HepG2 (cell line): Measurements from ENCODE around the gene C3orf22. TPM values are rescaled to one million over a fixed set of nuclear protein-coding genes. Genes with fewer than 3 reads are reported as not detected.

Source experiments
- BHLHE40 ChIP-seq: IDR thresholded peaks from 2 replicates; pipeline ENCODE4 v1.6.1; 2011; ENCODE audit warnings: low read length, improper control_type of control experiment
- CREM ChIP-seq, 2 experiments: sonication (generic) in 1 of 2; formaldehyde crosslinking in 1 of 2; IDR thresholded peaks; 2 replicates each; pipeline versions ENCODE4 v1.4.0 to v1.6.1; 2016 to 2020; ENCODE audit warnings: antibody characterized with exemption in 1 of 2, mild to moderate bottlenecking in 1 of 2, missing genetic modification reagents in 1 of 2
- DNMT1 ChIP-seq: sonication (generic); formaldehyde crosslinking; IDR thresholded peaks from 2 replicates; pipeline ENCODE4 v1.5.1; 2020; ENCODE audit warnings: mild to moderate bottlenecking, missing genetic modification reagents
- HIVEP1 ChIP-seq: sonication (generic); formaldehyde crosslinking; IDR thresholded peaks from 2 replicates; pipeline ENCODE4 v1.4.0; 2020; ENCODE audit warnings: mild to moderate bottlenecking, missing genetic modification reagents
- HNRNPK ChIP-seq: fragments of 200-400 bp; formaldehyde crosslinking; IDR thresholded peaks from 2 replicates; pipeline ENCODE4 v1.6.1; 2018; ENCODE audit warnings: low read length, low read depth, moderate library complexity, mild to moderate bottlenecking; ENCODE audit not compliant: poor library complexity, severe bottlenecking
- NR1H2 ChIP-seq: sonication (generic); formaldehyde crosslinking; IDR thresholded peaks from 2 replicates; pipeline ENCODE4 v1.8.1; 2022; ENCODE audit warnings: low read depth, missing genetic modification reagents, borderline replicate concordance
- RARG ChIP-seq: sonication (generic); formaldehyde crosslinking; IDR thresholded peaks from 2 replicates; pipeline ENCODE4 v1.4.0; 2020; ENCODE audit warnings: low read depth, mild to moderate bottlenecking, missing genetic modification reagents
- RBM22 ChIP-seq: fragments of 200-400 bp; formaldehyde crosslinking; optimal IDR thresholded peaks from 2 replicates; pipeline ENCODE3; 2017; ENCODE audit warnings: mild to moderate bottlenecking, low read length, moderate library complexity
- SMAD9 ChIP-seq: sonication (generic); formaldehyde crosslinking; IDR thresholded peaks from 2 replicates; pipeline ENCODE4 v1.5.1; 2020; ENCODE audit warnings: mild to moderate bottlenecking, missing genetic modification reagents
- SOX5 ChIP-seq: IDR thresholded peaks from 2 replicates; pipeline ENCODE4 v1.6.1; 2016; ENCODE audit warnings: borderline replicate concordance
- ZNF430 ChIP-seq: sonication (generic); formaldehyde crosslinking; IDR thresholded peaks from 2 replicates; pipeline ENCODE4 v1.9.0; 2021; ENCODE audit warnings: mild to moderate bottlenecking, missing genetic modification reagents
- ZNF460 ChIP-seq: sonication (generic); formaldehyde crosslinking; IDR thresholded peaks from 2 replicates; pipeline ENCODE4 v1.5.1; 2020; ENCODE audit warnings: missing genetic modification reagents, mild to moderate bottlenecking, borderline replicate concordance
- polyA plus RNA-seq, 8 experiments: library from polyadenylated mRNA; depleted of rRNA in 3 of 8; stranded (reverse) in 7 of 8; unstranded in 1 of 8; fragments of >200 nt; fragmentation: Illumina TruSeq in 4 of 8; extraction: Trizol in 4 of 8; gene quantifications; 2 replicates each; pipeline versions ENCODE4 v1.2.1 to v1.2.3, GENCODE V29; 2011 to 2016; ENCODE audit warnings: low read depth in 4 of 8, missing spikeins in 1 of 8, mixed read lengths in 1 of 8; ENCODE audit not compliant: insufficient read depth in 1 of 8
- total RNA-seq, 5 experiments: library from RNA; depleted of rRNA; stranded (reverse); fragments of >200 nt; fragmentation: Illumina TruSeq; extraction: Trizol; gene quantifications; 2 replicates each; pipeline ENCODE4 v1.2.3, GENCODE V29; 2016; ENCODE audit warnings: low read depth in 1 of 5
- TF ChIP-seq, protein P1 (sequence below): sonication (generic); formaldehyde crosslinking; IDR thresholded peaks from 2 replicates; pipeline ENCODE4 v1.4.0; 2020; ENCODE audit warnings: missing genetic modification reagents, mild to moderate bottlenecking, borderline replicate concordance
- TF ChIP-seq, protein P2 (sequence below): fragments of 450-650 bp; IDR thresholded peaks from 2 replicates; pipeline ENCODE4 v1.6.1; 2017; ENCODE audit warnings: mild to moderate bottlenecking
- TF ChIP-seq, protein P3 (sequence below): sonication (generic); formaldehyde crosslinking; IDR thresholded peaks from 2 replicates; pipeline ENCODE4 v1.4.0; 2020; ENCODE audit warnings: missing genetic modification reagents, borderline replicate concordance
- TF ChIP-seq, protein P4 (sequence below): sonication (generic); formaldehyde crosslinking; IDR thresholded peaks from 2 replicates; pipeline ENCODE4 v1.8.1; 2023; ENCODE audit warnings: mild to moderate bottlenecking, inconsistent platforms, moderate library complexity, missing genetic modification reagents, borderline replicate concordance
- TF ChIP-seq, protein P5 (sequence below): sonication (generic); formaldehyde crosslinking; IDR thresholded peaks from 2 replicates; pipeline ENCODE4 v1.5.0; 2020; ENCODE audit warnings: mild to moderate bottlenecking, missing genetic modification reagents, borderline replicate concordance

Gene C3orf22
- total and polyA plus RNA-seq, 2 of the 13 experiments (the other 11 are each of a cell fraction or from before 2014, with no cell fraction given) = not detected

DNA sequence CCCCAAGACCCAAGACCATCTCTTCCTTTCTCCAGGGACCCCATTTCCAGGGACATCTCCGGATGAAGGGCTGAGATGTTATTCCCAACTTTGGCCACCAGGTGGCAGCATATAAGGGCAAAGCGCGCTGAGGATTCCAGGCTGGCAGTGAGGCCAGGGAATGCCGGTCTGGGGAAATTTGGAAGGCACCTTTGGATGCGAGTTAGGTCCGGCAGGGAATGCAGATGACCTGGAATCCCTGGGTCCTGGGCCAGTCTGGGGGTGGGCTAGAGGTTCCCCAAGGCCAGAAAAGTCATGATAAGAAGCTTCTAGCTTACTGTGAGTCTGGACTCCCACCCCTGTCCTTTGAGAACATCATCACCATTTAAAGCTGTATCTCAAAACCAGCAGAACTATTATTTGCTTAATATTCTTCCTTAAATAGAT, 36.4 kb downstream of the C3orf22 start (continued):
- TF ChIP-seq HNRNPK = no peak
- TF ChIP-seq, protein P1, sequence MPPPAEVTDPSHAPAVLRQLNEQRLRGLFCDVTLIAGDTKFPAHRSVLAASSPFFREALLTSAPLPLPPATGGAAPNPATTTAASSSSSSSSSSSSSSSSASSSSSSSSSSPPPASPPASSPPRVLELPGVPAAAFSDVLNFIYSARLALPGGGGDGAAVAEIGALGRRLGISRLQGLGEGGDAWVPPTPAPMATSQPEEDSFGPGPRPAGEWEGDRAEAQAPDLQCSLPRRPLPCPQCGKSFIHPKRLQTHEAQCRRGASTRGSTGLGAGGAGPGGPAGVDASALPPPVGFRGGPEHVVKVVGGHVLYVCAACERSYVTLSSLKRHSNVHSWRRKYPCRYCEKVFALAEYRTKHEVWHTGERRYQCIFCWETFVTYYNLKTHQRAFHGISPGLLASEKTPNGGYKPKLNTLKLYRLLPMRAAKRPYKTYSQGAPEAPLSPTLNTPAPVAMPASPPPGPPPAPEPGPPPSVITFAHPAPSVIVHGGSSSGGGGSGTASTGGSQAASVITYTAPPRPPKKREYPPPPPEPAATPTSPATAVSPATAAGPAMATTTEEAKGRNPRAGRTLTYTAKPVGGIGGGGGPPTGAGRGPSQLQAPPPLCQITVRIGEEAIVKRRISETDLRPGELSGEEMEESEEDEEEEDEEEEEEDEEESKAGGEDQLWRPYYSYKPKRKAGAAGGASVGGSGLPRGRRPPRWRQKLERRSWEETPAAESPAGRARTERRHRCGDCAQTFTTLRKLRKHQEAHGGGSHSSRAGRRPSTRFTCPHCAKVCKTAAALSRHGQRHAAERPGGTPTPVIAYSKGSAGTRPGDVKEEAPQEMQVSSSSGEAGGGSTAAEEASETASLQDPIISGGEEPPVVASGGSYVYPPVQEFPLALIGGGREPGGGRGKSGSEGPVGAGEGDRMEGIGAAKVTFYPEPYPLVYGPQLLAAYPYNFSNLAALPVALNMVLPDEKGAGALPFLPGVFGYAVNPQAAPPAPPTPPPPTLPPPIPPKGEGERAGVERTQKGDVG = no peak
- TF ChIP-seq ZNF430 (CRISPR knock-in tag) = no peak
- no peak for TF ChIP-seq BHLHE40
- TF ChIP-seq SMAD9 (CRISPR knock-in tag) = no peak
- TF ChIP-seq RARG (CRISPR knock-in tag) = no peak
- TF ChIP-seq NR1H2 (CRISPR knock-in tag) = no peak
- no peak for TF ChIP-seq DNMT1
- no peak for TF ChIP-seq HIVEP1 (CRISPR knock-in tag)
- TF ChIP-seq RBM22 = no peak
- TF ChIP-seq ZNF460 = no peak
- 0 out of 2 replicates have a peak, but pooled peaks have one; percentile 14 for TF ChIP-seq SOX5
- TF ChIP-seq, protein P2, sequence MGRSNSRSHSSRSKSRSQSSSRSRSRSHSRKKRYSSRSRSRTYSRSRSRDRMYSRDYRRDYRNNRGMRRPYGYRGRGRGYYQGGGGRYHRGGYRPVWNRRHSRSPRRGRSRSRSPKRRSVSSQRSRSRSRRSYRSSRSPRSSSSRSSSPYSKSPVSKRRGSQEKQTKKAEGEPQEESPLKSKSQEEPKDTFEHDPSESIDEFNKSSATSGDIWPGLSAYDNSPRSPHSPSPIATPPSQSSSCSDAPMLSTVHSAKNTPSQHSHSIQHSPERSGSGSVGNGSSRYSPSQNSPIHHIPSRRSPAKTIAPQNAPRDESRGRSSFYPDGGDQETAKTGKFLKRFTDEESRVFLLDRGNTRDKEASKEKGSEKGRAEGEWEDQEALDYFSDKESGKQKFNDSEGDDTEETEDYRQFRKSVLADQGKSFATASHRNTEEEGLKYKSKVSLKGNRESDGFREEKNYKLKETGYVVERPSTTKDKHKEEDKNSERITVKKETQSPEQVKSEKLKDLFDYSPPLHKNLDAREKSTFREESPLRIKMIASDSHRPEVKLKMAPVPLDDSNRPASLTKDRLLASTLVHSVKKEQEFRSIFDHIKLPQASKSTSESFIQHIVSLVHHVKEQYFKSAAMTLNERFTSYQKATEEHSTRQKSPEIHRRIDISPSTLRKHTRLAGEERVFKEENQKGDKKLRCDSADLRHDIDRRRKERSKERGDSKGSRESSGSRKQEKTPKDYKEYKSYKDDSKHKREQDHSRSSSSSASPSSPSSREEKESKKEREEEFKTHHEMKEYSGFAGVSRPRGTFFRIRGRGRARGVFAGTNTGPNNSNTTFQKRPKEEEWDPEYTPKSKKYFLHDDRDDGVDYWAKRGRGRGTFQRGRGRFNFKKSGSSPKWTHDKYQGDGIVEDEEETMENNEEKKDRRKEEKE = no peak
- TF ChIP-seq, protein P3, sequence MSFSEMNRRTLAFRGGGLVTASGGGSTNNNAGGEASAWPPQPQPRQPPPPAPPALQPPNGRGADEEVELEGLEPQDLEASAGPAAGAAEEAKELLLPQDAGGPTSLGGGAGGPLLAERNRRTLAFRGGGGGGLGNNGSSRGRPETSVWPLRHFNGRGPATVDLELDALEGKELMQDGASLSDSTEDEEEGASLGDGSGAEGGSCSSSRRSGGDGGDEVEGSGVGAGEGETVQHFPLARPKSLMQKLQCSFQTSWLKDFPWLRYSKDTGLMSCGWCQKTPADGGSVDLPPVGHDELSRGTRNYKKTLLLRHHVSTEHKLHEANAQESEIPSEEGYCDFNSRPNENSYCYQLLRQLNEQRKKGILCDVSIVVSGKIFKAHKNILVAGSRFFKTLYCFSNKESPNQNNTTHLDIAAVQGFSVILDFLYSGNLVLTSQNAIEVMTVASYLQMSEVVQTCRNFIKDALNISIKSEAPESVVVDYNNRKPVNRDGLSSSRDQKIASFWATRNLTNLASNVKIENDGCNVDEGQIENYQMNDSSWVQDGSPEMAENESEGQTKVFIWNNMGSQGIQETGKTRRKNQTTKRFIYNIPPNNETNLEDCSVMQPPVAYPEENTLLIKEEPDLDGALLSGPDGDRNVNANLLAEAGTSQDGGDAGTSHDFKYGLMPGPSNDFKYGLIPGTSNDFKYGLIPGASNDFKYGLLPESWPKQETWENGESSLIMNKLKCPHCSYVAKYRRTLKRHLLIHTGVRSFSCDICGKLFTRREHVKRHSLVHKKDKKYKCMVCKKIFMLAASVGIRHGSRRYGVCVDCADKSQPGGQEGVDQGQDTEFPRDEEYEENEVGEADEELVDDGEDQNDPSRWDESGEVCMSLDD = no peak
- no peak for TF ChIP-seq CREM (IDR thresholded peaks at IDR 0.05)
- no peak for TF ChIP-seq CREM (CRISPR knock-in tag; IDR thresholded peaks at IDR 0.05)
- TF ChIP-seq, protein P4, sequence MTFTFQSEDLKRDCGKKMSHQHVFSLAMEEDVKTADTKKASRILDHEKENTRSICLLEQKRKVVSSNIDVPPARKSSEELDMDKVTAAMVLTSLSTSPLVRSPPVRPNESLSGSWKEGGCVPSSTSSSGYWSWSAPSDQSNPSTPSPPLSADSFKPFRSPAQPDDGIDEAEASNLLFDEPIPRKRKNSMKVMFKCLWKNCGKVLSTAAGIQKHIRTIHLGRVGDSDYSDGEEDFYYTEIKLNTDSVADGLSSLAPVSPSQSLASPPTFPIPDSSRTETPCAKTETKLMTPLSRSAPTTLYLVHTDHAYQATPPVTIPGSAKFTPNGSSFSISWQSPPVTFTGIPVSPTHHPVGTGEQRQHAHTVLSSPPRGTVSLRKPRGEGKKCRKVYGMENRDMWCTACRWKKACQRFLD (CRISPR knock-in tag) = no peak
- TF ChIP-seq, protein P5, sequence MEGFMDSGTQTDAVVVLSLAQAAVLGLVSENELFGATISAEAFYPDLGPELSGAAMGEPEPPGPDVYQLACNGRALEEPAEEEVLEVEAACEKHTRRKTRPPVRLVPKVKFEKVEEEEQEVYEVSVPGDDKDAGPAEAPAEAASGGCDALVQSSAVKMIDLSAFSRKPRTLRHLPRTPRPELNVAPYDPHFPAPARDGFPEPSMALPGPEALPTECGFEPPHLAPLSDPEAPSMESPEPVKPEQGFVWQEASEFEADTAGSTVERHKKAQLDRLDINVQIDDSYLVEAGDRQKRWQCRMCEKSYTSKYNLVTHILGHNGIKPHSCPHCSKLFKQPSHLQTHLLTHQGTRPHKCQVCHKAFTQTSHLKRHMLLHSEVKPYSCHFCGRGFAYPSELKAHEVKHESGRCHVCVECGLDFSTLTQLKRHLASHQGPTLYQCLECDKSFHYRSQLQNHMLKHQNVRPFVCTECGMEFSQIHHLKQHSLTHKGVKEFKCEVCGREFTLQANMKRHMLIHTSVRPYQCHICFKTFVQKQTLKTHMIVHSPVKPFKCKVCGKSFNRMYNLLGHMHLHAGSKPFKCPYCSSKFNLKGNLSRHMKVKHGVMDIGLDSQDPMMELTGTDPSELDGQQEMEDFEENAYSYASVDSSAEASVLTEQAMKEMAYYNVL = no peak
